ENCODE results near the gene KLK12. TPM values are rescaled to one million over a fixed set of nuclear protein-coding genes. Genes with fewer than 3 reads are reported as not detected.
"Not testable (repeated sequence)": the region's sequence is repeated elsewhere in the genome, so short reads cannot be mapped to it uniquely, and the experiment has no call there.

KLK12 gene
- total and polyA plus RNA-seq, 4 experiments from 2014 or later: not detected

DNA sequence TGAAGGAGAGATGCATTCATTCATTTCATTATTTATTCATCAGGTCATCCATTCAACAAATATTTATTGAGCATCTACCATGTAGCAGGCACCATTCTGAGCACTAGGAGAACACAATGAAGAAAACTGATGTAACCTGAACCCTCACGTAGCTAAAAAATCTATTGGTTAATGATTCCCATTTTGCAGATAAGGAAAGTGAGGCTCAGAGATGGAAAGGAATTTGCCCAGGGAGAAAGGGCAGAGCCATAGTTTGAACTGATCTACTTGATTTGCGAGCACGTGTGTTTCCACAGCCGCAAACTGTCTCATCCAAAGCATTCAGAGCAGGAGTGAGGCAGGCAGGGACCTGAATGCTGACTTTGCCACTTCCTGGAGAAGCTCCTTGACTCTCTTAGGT lies 36.1 kb downstream of the KLK12 start:
- Histone ChIP-seq H3K27ac (ENCODE audit: low read depth, low read length) (no peak overlapping the region), H3K4me1 (ENCODE audit: insufficient read depth, low read length) (no peaks in the 10 kb centered on the region), H3K27me3 (ENCODE audit: insufficient read depth, low read length) (no peaks in the 10 kb centered on the region), H3K36me3 (ENCODE audit: insufficient read depth, low read length) (no peaks in the 10 kb centered on the region), H3K9me3 (ENCODE audit: control insufficient read depth in 1 of 2, low read length in 2 of 2) (no peaks in the 10 kb centered on the region), H3K4me3 (ENCODE audit: low read length in 2 of 2) (no peak overlapping the region)
- Mint-ChIP-seq H3K9me3 (peaks cover 0 to 2% (median 0%) of the 10 kb centered on the region in 8 donors), H3K4me3 (no peak overlapping the region), H3K4me1 (no peaks in the 10 kb centered on the region), H3K27ac (no peak overlapping the region), H3K36me3 (no peaks in the 10 kb centered on the region), H3K27me3 (peaks cover 13 to 25% of the 10 kb centered on the region in 2 donors)
- CTCF ChIA-PET (ENCODE audit: partially characterized antibody): no interaction called here
- no peak for DNase-seq
- intact Hi-C loops (cut with micrococcal nuclease): no loop called here
- POLR2A ChIA-PET (ENCODE audit: partially characterized antibody): no interaction called here

- H3K4me3 ChIP-seq (ENCODE audit: low read length in 2 of 2): no peak overlapping the region
Observed at GRCh38 chr19:50998061-50998460, 36.7 kb downstream of the KLK12 start.

DNA sequence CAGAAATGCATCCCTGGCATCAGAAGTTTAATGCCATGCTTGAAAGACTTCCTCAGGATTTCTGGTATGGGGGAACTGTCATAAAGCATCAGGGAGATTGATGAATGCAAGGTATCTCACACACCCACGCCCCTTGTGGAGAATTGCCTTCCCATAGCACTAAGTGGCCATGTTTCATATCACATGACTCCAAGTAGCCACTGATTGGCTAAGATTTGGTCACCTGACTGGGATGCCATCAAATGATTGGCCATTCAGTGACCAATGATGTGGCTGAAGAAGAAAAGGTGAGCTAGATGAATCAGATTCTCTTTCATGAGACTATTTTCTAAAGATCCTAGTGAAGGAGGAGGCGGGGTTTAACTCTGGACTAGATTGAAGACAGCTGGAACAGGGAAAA lies 40.7 kb downstream of the KLK12 start:
- Mint-ChIP-seq H3K27ac (no peak overlapping the region), H3K36me3 (no peaks in the 10 kb centered on the region), H3K4me3 (no peak overlapping the region), H3K9me3 (peaks cover 0 to 8% (median 0%) of the 10 kb centered on the region in 8 donors), H3K27me3 (peaks cover 18 to 31% of the 10 kb centered on the region in 2 donors), H3K4me1 (no peaks in the 10 kb centered on the region)
- Histone ChIP-seq H3K9me3 (ENCODE audit: control insufficient read depth in 1 of 2, low read length in 2 of 2) (no peaks in the 10 kb centered on the region), H3K27me3 (ENCODE audit: insufficient read depth, low read length) (peaks cover 3% of the 10 kb centered on the region), H3K4me3 (ENCODE audit: low read length in 2 of 2) (no peak overlapping the region), H3K4me1 (ENCODE audit: insufficient read depth, low read length) (no peaks in the 10 kb centered on the region), H3K27ac (ENCODE audit: low read depth, low read length) (no peak overlapping the region), H3K36me3 (ENCODE audit: insufficient read depth, low read length) (no peaks in the 10 kb centered on the region)
- CTCF ChIA-PET (ENCODE audit: partially characterized antibody): no interaction called here
- intact Hi-C loops (cut with micrococcal nuclease): no loop called here
- POLR2A ChIA-PET (ENCODE audit: partially characterized antibody): no interaction called here
- DNase-seq: no peak

More at GRCh38 chr19:50998061-50998460, 36.7 kb downstream of the KLK12 start:
- H3K9me3 ChIP-seq (ENCODE audit: control insufficient read depth in 1 of 2, low read length in 2 of 2): no peaks in the 10 kb centered on the region
- no peak overlapping the region for H3K27ac ChIP-seq (ENCODE audit: low read depth, low read length)
- CTCF ChIA-PET (ENCODE audit: partially characterized antibody): interaction anchor here (0.6 kb wide), 1 partner anchor 23 kb away, joined by 3 read pairs; no protein-coding TSS in a partner anchor
- no peaks in the 10 kb centered on the region for H3K36me3 ChIP-seq (ENCODE audit: insufficient read depth, low read length)
- intact Hi-C loops (cut with micrococcal nuclease): no loop called here
- H3K27me3 ChIP-seq (ENCODE audit: insufficient read depth, low read length): no peaks in the 10 kb centered on the region
- H3K4me1 Mint-ChIP-seq: no peaks in the 10 kb centered on the region
- peaks cover 12 to 24% of the 10 kb centered on the region in 2 donors for H3K27me3 Mint-ChIP-seq
- peaks cover 0 to 2% (median 0%) of the 10 kb centered on the region in 8 donors for H3K9me3 Mint-ChIP-seq
- no peak for DNase-seq
- no peaks in the 10 kb centered on the region for H3K4me1 ChIP-seq (ENCODE audit: insufficient read depth, low read length)
- H3K27ac Mint-ChIP-seq: no peak overlapping the region
- no peaks in the 10 kb centered on the region for H3K36me3 Mint-ChIP-seq
- POLR2A ChIA-PET (ENCODE audit: partially characterized antibody): no interaction called here
- no peak overlapping the region for H3K4me3 Mint-ChIP-seq

DNA sequence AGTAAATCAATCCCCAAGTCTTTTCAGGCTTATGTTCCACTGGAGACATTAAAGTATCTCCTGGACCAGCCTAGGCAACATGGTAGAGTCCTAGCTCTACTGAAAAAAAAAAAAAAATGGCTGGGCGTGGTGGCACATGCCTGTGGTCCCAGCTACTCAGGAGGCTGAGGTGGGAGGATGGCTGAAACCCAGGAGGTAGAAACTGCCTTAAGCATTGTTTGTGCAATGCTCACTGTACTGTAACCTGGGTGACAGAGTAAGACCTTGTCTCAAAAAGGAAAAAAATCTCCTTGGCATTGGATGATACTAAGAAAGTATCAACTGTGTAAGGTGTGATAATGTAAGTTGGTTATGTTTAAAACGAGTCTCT lies 42.2 kb downstream of the KLK12 start:
- H3K27ac Mint-ChIP-seq: no peak overlapping the region

DNA sequence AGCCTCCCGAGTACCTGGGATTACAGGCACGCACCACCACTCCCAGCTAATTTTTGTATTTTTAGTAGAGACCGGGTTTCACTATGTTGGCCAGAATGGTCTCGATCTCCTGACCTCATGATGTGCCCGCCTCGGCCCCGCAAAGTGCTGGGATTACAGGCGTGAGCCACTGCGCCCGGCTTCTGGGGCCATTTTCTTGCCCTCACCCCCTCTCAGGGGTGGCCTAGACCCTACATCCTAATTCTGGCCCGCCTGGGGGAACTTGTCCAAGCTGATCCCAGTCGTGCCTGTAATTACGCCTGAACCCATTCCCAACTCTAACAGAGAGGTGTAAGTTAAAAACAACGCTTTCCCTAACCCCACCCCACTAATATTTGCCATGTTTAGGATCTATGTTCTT lies 50.4 kb downstream of the KLK12 start:
- H3K36me3 ChIP-seq (ENCODE audit: insufficient read depth, low read length); CTCF ChIA-PET (ENCODE audit: partially characterized antibody); intact Hi-C loops (cut with micrococcal nuclease); H3K27ac ChIP-seq (ENCODE audit: low read depth, low read length); DNase-seq; H3K27ac Mint-ChIP-seq; H3K4me1 ChIP-seq (ENCODE audit: insufficient read depth, low read length); H3K4me1 Mint-ChIP-seq; H3K9me3 Mint-ChIP-seq; H3K36me3 Mint-ChIP-seq; H3K4me3 ChIP-seq (ENCODE audit: low read length in 2 of 2); H3K9me3 ChIP-seq (ENCODE audit: control insufficient read depth in 1 of 2, low read length in 2 of 2); H3K4me3 Mint-ChIP-seq; POLR2A ChIA-PET (ENCODE audit: partially characterized antibody); H3K27me3 ChIP-seq (ENCODE audit: insufficient read depth, low read length): not testable (repeated sequence)
- H3K27me3 Mint-ChIP-seq: peaks cover 28 to 38% of the 10 kb centered on the region in 2 donors

More for the DNA sequence above, 42.2 kb downstream of the KLK12 start:
- Histone ChIP-seq H3K9me3 (ENCODE audit: control insufficient read depth in 1 of 2, low read length in 2 of 2) (no peaks in the 10 kb centered on the region), H3K27me3 (ENCODE audit: insufficient read depth, low read length) (peaks cover 3% of the 10 kb centered on the region), H3K4me1 (ENCODE audit: insufficient read depth, low read length) (no peaks in the 10 kb centered on the region), H3K27ac (ENCODE audit: low read depth, low read length) (no peak overlapping the region), H3K4me3 (ENCODE audit: low read length in 2 of 2) (no peak overlapping the region), H3K36me3 (ENCODE audit: insufficient read depth, low read length) (no peaks in the 10 kb centered on the region)
- Mint-ChIP-seq H3K4me3 (no peak overlapping the region), H3K9me3 (peaks cover 0 to 8% (median 0%) of the 10 kb centered on the region in 8 donors), H3K36me3 (no peaks in the 10 kb centered on the region), H3K4me1 (no peaks in the 10 kb centered on the region), H3K27me3 (peaks cover 21 to 35% of the 10 kb centered on the region in 2 donors)
- CTCF ChIA-PET (ENCODE audit: partially characterized antibody): no interaction called here
- POLR2A ChIA-PET (ENCODE audit: partially characterized antibody): no interaction called here
- intact Hi-C loops (cut with micrococcal nuclease): no loop called here
- DNase-seq: no peak

- POLR2A ChIA-PET (ENCODE audit: partially characterized antibody): no interaction called here
- intact Hi-C loops (cut with micrococcal nuclease): no loop called here
- Histone ChIP-seq H3K9me3 (ENCODE audit: control insufficient read depth in 1 of 2, low read length in 2 of 2) (no peaks in the 10 kb centered on the region), H3K4me1 (ENCODE audit: insufficient read depth, low read length) (no peaks in the 10 kb centered on the region), H3K27me3 (ENCODE audit: insufficient read depth, low read length) (no peaks in the 10 kb centered on the region), H3K27ac (ENCODE audit: low read depth, low read length) (no peak within 1 kb of the TSS), H3K36me3 (ENCODE audit: insufficient read depth, low read length) (no peaks in the 10 kb centered on the region), H3K4me3 (ENCODE audit: low read length in 2 of 2) (no peak within 1 kb of the TSS)
- H3K36me3 Mint-ChIP-seq: no peaks in the 10 kb centered on the region
- H3K9me3 Mint-ChIP-seq: peaks cover 0 to 5% (median 0%) of the 10 kb centered on the region in 8 donors
- no peak for DNase-seq
- H3K4me3 Mint-ChIP-seq: no peak within 1 kb of the TSS
- H3K4me1 Mint-ChIP-seq: no peaks in the 10 kb centered on the region
- H3K27me3 Mint-ChIP-seq: peaks cover 30 to 37% of the 10 kb centered on the region in 2 donors
- H3K27ac Mint-ChIP-seq: no peak within 1 kb of the TSS
- CTCF ChIA-PET (ENCODE audit: partially characterized antibody): no interaction called here
Observed at GRCh38 chr19:50983625-50984292, 51.0 kb downstream of the KLK12 start, which contains the start of gene KLK7. Gene KLK7 (minus strand): TSS chr19:50983917. CDS start chr19:50982399, 1,518 bp downstream.

- H3K36me3 ChIP-seq (ENCODE audit: insufficient read depth, low read length): no peaks in the 10 kb centered on the region
- H3K27ac ChIP-seq (ENCODE audit: low read depth, low read length): no peak overlapping the region
- H3K4me1 Mint-ChIP-seq: peaks cover 0 to under 1% (median 0%) of the 10 kb centered on the region in 4 donors
- H3K4me1 ChIP-seq (ENCODE audit: insufficient read depth, low read length): no peaks in the 10 kb centered on the region
- peaks cover 5% of the 10 kb centered on the region for H3K27me3 ChIP-seq (ENCODE audit: insufficient read depth, low read length)
- H3K4me3 Mint-ChIP-seq: no peak overlapping the region
- peaks cover 30 to 36% of the 10 kb centered on the region in 2 donors for H3K27me3 Mint-ChIP-seq
- intact Hi-C loops (cut with micrococcal nuclease): no loop called here
- peaks cover 0 to 5% (median 0%) of the 10 kb centered on the region in 8 donors for H3K9me3 Mint-ChIP-seq
- ChIA-PET POLR2A (ENCODE audit: partially characterized antibody) (no interaction called here), CTCF (ENCODE audit: partially characterized antibody) (no interaction called here)
- DNase-seq: no peak
- no peaks in the 10 kb centered on the region for H3K9me3 ChIP-seq (ENCODE audit: control insufficient read depth in 1 of 2, low read length in 2 of 2)
- no peak overlapping the region for H3K4me3 ChIP-seq (ENCODE audit: low read length in 2 of 2)
- H3K27ac Mint-ChIP-seq: no peak overlapping the region
- no peaks in the 10 kb centered on the region for H3K36me3 Mint-ChIP-seq
Observed at GRCh38 chr19:50982186-50982585, 52.6 kb downstream of the KLK12 start.
